ENCODE measurements around the gene NR3C2. TPM values are rescaled to one million over a fixed set of nuclear protein-coding genes. Genes with fewer than 3 reads are reported as not detected.

Gene NR3C2
- polyA plus RNA-seq, 3 donors: 0.09 to 0.27 (median 0.20) TPM

- H3K4me3 ChIP-seq (replicated peaks in 1 of 3; ENCODE audit: low read depth in 2 of 3, low read length in 3 of 3): no peak overlapping the region
- H3K27me3 ChIP-seq (ENCODE audit: control insufficient read depth in 2 of 2, insufficient read depth in 2 of 2, low read length in 2 of 2): no peaks in the 10 kb centered on the region
- Mint-ChIP-seq H3K27me3 (ENCODE audit: low read depth in 3 of 3) (peaks cover 0 to 1% (median 1%) of the 10 kb centered on the region in 3 donors), H3K4me1 (no peaks in the 10 kb centered on the region), H3K4me3 (no peak overlapping the region), H3K36me3 (no peaks in the 10 kb centered on the region), H3K9me3 (peaks cover 0 to 2% (median 0%) of the 10 kb centered on the region in 7 donors), H3K27ac (no peak overlapping the region)
- no peak overlapping the region for H3K9ac ChIP-seq (ENCODE audit: insufficient read depth, low read length, poor library complexity, severe bottlenecking)
- H2AFZ ChIP-seq (ENCODE audit: insufficient read depth, low read depth, low read length, poor library complexity, severe bottlenecking): no peak overlapping the region
- intact Hi-C loops (cut with micrococcal nuclease): no loop called here
- H3K9me3 ChIP-seq (replicated peaks in 1 of 2; ENCODE audit: control insufficient read depth in 1 of 2, insufficient read depth in 1 of 2, low read length in 2 of 2): no peaks in the 10 kb centered on the region
- no peak overlapping the region for H3K4me2 ChIP-seq (replicated peaks; ENCODE audit: extremely low read depth, low read length, poor library complexity, severe bottlenecking)
- no peak for DNase-seq
- no peaks in the 10 kb centered on the region for H3K4me1 ChIP-seq (ENCODE audit: control insufficient read depth in 1 of 2, insufficient read depth in 2 of 2, low read length in 2 of 2)
- no peaks in the 10 kb centered on the region for H4K20me1 ChIP-seq (ENCODE audit: insufficient read depth, low read length)
- 83% methylated on average over 1 of the region's 3 CpGs for WGBS (ENCODE audit: insufficient coverage)
- no peaks in the 10 kb centered on the region for H3K79me2 ChIP-seq (ENCODE audit: insufficient read depth, low read length)
- H3K27ac ChIP-seq (ENCODE audit: low read depth in 1 of 2, low read length in 2 of 2): no peak overlapping the region
- no peaks in the 10 kb centered on the region for H3K36me3 ChIP-seq (replicated peaks in 1 of 2; ENCODE audit: control insufficient read depth in 1 of 2, insufficient read depth in 2 of 2, low read length in 2 of 2)
- no peak for TF ChIP-seq CTCF (IDR thresholded peaks at IDR 0.05)
Observed at GRCh38 chr4:148238086-148238485, 204.1 kb downstream of the NR3C2 start.

GRCh38 chr4:148235809-148236208, 206.4 kb downstream of the NR3C2 start:
- Histone ChIP-seq H3K9ac (ENCODE audit: insufficient read depth, low read length, poor library complexity, severe bottlenecking) (no peak overlapping the region), H3K4me3 (replicated peaks in 1 of 3; ENCODE audit: low read depth in 2 of 3, low read length in 3 of 3) (no peak overlapping the region), H3K9me3 (replicated peaks in 1 of 2; ENCODE audit: control insufficient read depth in 1 of 2, insufficient read depth in 1 of 2, low read length in 2 of 2) (no peaks in the 10 kb centered on the region), H2AFZ (ENCODE audit: insufficient read depth, low read depth, low read length, poor library complexity, severe bottlenecking) (no peak overlapping the region), H3K4me1 (ENCODE audit: control insufficient read depth in 1 of 2, insufficient read depth in 2 of 2, low read length in 2 of 2) (no peaks in the 10 kb centered on the region), H3K4me2 (replicated peaks; ENCODE audit: extremely low read depth, low read length, poor library complexity, severe bottlenecking) (no peak overlapping the region), H3K36me3 (replicated peaks in 1 of 2; ENCODE audit: control insufficient read depth in 1 of 2, insufficient read depth in 2 of 2, low read length in 2 of 2) (no peaks in the 10 kb centered on the region), H4K20me1 (ENCODE audit: insufficient read depth, low read length) (no peaks in the 10 kb centered on the region), H3K27ac (ENCODE audit: low read depth in 1 of 2, low read length in 2 of 2) (no peak overlapping the region), H3K79me2 (ENCODE audit: insufficient read depth, low read length) (no peaks in the 10 kb centered on the region), H3K27me3 (ENCODE audit: control insufficient read depth in 2 of 2, insufficient read depth in 2 of 2, low read length in 2 of 2) (no peaks in the 10 kb centered on the region)
- DNase-seq: no peak
- Mint-ChIP-seq H3K9me3 (peaks cover 0 to 2% (median 2%) of the 10 kb centered on the region in 7 donors), H3K36me3 (no peaks in the 10 kb centered on the region), H3K27ac (no peak overlapping the region), H3K4me3 (no peak overlapping the region), H3K4me1 (no peaks in the 10 kb centered on the region), H3K27me3 (ENCODE audit: low read depth in 3 of 3) (peaks cover 0 to 2% (median 1%) of the 10 kb centered on the region in 3 donors)
- WGBS (ENCODE audit: insufficient coverage): 100% methylated on average over 2 of the region's 3 CpGs
- intact Hi-C loops (cut with micrococcal nuclease): no loop called here
- TF ChIP-seq CTCF (IDR thresholded peaks at IDR 0.05): no peak
